GM18873 (cell line): ENCODE data around the gene TMEM14A.
"Not testable (repeated sequence)": the region's sequence is repeated elsewhere in the genome, so short reads cannot be mapped to it uniquely, and the experiment has no call there.

Experiments used
- ATAC-seq: cut with Tn5 transposase; IDR thresholded peaks from one replicate; pipeline ENCODE4 v1.9.1; 2021; ENCODE audit warnings: mild to moderate bottlenecking, moderate library complexity, moderate number of reproducible peaks; ENCODE audit not compliant: unreplicated experiment, low FRiP score

The TMEM14A gene

GRCh38 chr6:52655941-52656340, 15.0 kb upstream of the TMEM14A start:
- not testable (repeated sequence) for ATAC-seq

GRCh38 chr6:52657870-52658269, 13.0 kb upstream of the TMEM14A start:
- no peak for ATAC-seq

DNA sequence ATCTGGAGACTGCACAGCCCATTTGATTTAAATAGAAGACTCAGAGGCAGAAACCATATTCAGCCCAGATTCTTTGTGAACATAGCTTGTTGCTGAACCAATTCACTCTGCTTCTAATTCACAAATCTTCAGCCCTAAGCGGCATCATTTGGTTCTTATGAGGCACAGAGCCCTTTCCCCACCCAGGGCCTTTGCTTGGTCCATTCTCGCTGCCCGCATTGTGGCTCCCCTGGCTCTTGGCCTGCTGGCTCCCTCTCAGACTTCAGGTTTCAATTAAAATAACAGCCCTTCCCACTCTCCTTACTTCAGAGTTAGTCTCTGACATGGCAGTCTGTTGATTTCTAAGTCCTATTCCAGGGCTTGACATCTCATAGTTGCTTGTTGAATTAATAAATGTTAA, 9.4 kb upstream of the TMEM14A start:
- ATAC-seq, result no peak

GRCh38 chr6:52662031-52662430, 8.9 kb upstream of the TMEM14A start:
- no peak for ATAC-seq

DNA sequence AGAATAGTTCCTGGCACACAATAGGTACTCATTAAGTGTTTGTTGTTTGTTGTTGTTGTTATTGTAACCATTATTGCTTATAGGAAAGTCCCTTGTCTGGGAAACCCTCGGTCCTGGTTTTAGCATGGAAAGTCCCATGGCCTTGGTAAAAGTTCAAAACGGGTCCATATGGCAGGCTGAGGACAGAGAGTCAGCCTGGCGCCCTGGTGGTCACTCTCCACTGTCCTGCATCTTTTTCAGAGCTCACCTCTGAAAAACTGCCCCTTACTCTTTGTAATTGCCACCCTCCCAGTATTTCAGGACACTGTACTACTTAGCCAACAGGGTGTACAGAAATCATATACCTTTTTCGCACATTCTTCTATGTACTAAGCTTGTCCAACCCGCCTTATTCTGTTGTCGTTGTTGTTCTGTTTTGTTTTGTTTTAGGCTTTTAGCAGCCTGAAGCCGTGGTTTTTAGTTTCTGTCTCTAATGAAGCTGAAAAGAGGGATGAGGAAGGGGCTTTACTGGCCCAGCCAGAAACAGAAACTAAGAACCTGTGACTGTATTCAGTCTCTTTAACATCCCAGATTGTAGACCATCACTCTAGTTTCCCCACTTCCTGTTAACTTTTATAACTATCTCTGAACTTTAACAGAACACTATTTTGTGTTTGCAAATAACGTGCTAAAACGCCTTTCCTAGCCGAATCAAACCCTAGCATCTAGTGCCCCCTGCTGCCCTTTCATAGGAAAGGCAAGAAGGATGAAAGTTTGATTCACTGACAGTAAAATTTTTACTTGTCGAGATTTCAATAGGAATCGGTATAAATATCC, 7.6 kb upstream of the TMEM14A start:
- peak; percentile 24 for ATAC-seq

GRCh38 chr6:52663936-52664185, 7.1 kb upstream of the TMEM14A start:
- no peak for ATAC-seq

DNA sequence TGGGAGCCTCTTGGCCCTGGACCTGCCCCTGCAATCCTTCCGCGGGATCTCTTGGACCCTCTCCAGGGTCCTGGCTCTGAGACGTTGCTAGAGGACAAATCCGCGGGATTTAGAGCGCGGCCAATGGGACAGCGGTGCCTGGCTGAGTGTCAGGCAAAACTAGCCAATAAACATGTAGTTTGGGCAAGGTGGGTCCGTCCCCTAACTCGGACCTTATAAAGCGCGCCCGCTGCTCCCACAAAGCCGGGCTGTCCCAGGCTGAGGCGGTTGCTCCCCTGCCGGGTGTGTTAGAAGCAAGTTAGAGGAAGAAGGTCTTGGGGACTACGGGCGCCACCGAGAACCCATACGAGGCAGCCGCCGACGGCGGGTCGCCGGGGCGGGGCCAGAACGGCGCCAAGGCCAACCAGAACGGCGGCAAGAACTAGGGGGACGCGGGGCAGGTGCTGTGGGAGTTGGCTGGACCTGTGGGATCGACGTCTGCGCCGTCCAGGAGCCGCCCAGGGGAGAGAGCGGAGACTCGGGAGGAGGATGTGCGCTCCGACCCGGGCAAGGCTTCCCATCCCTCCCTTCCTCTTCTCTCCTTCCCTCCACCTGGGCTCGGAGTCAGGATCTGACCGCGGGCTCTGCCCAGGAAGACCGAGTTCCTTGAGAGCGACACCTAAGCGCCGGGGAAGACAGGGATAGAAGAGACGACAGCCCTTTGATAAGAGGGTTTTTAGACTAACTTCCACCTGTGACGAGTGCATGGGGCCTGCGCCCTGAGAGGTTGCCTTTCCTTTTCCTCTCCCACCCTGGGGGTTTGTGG, 6.5 kb upstream of the TMEM14A start:
- peak; percentile 92 for ATAC-seq

GRCh38 chr6:52664991-52665686, 5.8 kb upstream of the TMEM14A start:
- no peak for ATAC-seq

DNA sequence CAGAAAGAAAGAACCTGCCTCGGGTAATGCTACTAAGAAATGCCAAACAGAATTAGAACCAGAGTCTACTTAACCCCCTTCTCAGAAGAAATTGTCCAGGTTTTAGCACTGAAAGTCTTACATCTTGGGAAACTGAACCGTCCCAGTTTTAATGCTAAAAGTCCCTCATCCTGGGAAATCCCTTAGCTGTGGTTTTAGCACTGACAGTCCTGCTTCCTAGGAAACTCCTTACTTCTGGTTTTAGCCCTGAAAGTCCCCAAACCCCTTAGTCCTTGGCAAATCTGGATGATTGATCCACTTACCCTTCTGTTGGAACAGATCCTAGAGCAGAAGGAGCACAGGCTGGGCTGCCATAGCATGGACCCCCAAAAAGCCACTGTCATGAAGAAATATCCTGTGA, 4.8 kb upstream of the TMEM14A start:
- ATAC-seq, result no peak

DNA sequence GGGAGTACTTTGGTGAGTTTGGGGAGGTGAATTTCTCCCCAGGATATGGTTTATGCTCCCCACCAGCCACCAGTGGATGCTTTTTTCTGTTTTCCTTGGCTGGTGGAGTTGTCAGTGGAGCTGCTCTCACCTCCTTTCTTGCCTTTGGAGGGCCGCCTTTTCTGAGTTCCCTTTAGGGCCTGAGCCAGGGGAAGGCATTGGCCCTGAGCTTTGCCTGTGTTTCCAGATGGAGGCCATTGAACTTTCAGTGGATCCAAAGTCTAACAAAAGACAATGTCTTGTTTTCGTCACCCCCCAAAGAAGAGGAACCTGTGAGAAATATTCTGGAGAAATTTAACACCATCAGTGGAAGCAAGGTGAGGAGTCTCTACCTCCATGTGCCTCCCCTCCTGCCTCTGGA, 4.4 kb upstream of the TMEM14A start:
- no peak for ATAC-seq

- no peak for ATAC-seq
These were observed 3.3 kb upstream of the TMEM14A start for GRCh38 chr6:52667572-52667971.

DNA sequence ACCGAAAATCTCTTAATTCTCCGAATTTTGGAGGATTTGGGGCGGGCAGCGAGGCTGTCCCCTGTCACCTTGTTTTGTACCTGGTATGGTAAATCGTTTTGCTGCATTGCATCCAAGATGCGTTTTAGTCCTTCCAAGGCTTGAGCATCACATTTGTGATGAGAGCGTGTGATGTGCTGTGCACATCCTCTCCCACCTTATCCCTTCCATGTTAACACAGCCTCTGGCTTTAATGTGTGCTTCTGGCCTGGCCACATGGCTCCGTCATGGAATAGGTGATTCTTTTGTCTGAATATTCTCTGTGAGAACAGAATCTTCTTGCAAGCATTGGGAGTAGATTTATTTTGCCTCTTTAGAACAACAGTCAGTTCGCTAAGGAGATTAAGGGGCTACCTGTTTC, 763 bp downstream of the TMEM14A start:
- ATAC-seq, result no peak

GRCh38 chr6:52672412-52673025, 1.6 kb downstream of the TMEM14A start:
- ATAC-seq, result no peak

GRCh38 chr6:52674666-52675065, 3.8 kb downstream of the TMEM14A start:
- no peak for ATAC-seq

DNA sequence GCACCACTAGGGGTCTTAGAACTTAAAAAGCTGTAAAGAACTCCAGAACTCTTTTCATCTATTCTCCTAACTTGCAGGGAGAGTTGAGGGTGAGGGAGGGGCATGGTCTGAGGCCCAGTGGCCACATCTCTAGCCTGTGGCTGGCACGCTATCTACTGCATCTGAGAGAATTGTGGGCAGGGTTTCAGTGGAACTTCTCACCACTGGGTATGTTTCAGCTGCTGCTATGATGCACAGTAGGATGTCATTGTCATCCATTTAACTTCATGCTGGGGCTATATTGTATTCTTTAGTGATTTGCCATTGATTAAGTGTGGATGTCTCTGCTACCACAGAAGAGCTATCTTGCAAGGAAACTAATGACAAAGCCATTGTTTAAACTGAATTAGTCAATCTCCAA, 4.5 kb downstream of the TMEM14A start:
- ATAC-seq, result no peak

DNA sequence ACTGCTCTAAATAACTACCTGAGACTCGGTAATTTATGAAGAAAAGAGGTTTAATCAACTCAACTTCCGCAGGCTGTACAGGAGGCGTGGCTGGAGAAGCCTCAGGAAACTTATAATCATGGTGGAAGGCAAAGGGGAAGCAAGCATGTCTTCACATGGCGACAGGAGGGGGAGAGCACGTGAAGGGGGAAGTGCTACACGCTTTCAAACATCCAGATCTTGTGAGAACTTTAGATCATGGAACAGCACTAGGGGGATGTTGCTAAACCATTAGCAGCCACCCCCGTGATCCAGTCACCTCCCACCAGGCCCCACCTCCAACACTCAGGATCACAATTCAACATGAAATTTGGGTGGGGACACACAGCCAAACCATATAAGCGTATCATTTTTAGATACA, 5.7 kb downstream of the TMEM14A start:
- not testable (repeated sequence) for ATAC-seq

DNA sequence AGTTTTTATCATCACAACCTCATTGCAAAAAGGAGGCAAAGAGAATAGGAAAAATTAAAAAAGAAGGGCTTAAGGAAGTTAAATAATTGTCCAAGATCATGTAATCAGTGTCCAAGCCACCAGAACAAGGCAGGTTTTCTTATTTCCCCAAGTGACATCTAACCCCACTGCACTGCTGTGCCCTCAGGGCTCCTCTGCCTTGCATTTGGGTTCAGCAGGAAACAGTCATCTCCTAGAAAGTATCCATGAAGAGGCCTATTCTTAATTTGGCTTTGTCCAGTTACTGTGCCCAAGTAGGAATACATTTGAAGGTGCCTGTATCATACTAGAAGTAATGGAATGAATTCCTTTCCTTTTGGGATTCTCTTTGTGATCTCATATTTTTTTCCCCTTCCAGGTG, 10.5 kb downstream of the TMEM14A start:
- ATAC-seq, result no peak

- ATAC-seq, result no peak
These were observed 16.2 kb downstream of the TMEM14A start for GRCh38 chr6:52686878-52687699.

GRCh38 chr6:52689857-52690256, 18.9 kb downstream of the TMEM14A start:
- no peak for ATAC-seq

GRCh38 chr6:52691718-52692117, 20.8 kb downstream of the TMEM14A start:
- no peak for ATAC-seq
